Ovary (tissue), 10 donors: ENCODE measurements around the gene FOXP3. TPM values are rescaled to one million over a fixed set of nuclear protein-coding genes. Genes with fewer than 3 reads are reported as not detected.

ENCODE experiments used
- DNase-seq, 5 donors: peaks; one replicate each; pipeline ENCODE4 v3.0.0-alpha.2; 2019 to 2020
- H3K27ac ChIP-seq, 2 donors: fragments of 200-600 bp; one replicate each; pipeline versions ENCODE4 v1.5.1 to v1.8.0; 2019 to 2022
- H3K27me3 ChIP-seq: fragments of 200-600 bp; one replicate; pipeline ENCODE4 v1.8.0; 2022
- H3K36me3 ChIP-seq: fragments of 200-600 bp; sonication (generic); one replicate; pipeline ENCODE4 v1.5.1; 2019
- H3K4me1 ChIP-seq: one replicate; pipeline ENCODE4 v1.8.1; 2013; ENCODE audit warnings: mild to moderate bottlenecking, moderate library complexity; ENCODE audit not compliant: insufficient read depth
- H3K4me3 ChIP-seq: fragments of 200-600 bp; sonication (generic); one replicate; pipeline ENCODE4 v1.5.1; 2017
- H3K9me3 ChIP-seq, 2 donors: fragments of 200-600 bp in 1 of 2; sonication (generic) in 1 of 2; one replicate each; pipeline versions ENCODE4 v1.5.1 to v1.8.1; 2013 to 2019; ENCODE audit warnings: mild to moderate bottlenecking in 1 of 2, moderate library complexity in 1 of 2
- EP300 ChIP-seq: sonication (generic); formaldehyde crosslinking; IDR thresholded peaks from one replicate; pipeline ENCODE4 v1.6.1; 2017; ENCODE audit warnings: antibody characterized with exemption
- POLR2A ChIP-seq: fragments of 450-650 bp; IDR thresholded peaks from one replicate; pipeline ENCODE4 v1.6.1; 2017; ENCODE audit warnings: antibody characterized with exemption, mild to moderate bottlenecking, moderate library complexity
- WGBS, 3 donors: extraction: QIAGEN DNeasy Blood & Tissue Kit in 1 of 3; methylation state at CpG; one replicate each; pipeline versions ENCODE4 v1.1.5 to v1.1.7; 2013 to 2017; 5-methylcytosine and 5-hydroxymethylcytosine counted together
- intact Hi-C, 4 donors: fragments of 100-400 bp; cut with DNase I; formaldehyde crosslinking; loops; one replicate each; pipeline versions ENCODE4 v1.11.0 to v1.15.1; 2022 to 2023
- long read RNA-seq, 3 donors: library from polyadenylated mRNA in 2 of 3; unstranded in 2 of 3; transcript quantifications; one replicate each; pipeline ENCODE4 v2.0.0 and lab custom pipeline, GENCODE V29; 2021 to 2026
- polyA plus RNA-seq, 2 donors: library from polyadenylated mRNA; stranded (reverse); fragments of 200-250 nt in 1 of 2; fragments of 350-450 nt in 1 of 2; fragmentation: Illumina TruSeq in 1 of 2; extraction: RNeasy Lipid Tissue Mini Kit (QIAGEN cat#74804) in 1 of 2; gene quantifications; one replicate each; pipeline ENCODE4 v1.2.3, GENCODE V29; 2013 to 2014
- total RNA-seq, 7 donors: library from RNA; depleted of rRNA in 2 of 7; stranded (reverse); fragments of >200 nt in 2 of 7; fragmentation: NEBNext Ultra II Directional in 3 of 7; extraction: Animal tissue kit (Norgen Biotek cat#: 25700) in 3 of 7; gene quantifications; one replicate each; pipeline versions ENCODE4 v1.1.0 to v1.2.4, GENCODE V29; 2016 to 2023
- TF ChIP-seq, protein P1 (sequence below), 3 donors: fragments of 450-650 bp in 2 of 3; fragments of 200-600 bp in 1 of 3; IDR thresholded peaks; one replicate each; pipeline versions ENCODE4 v1.5.1 to v1.8.0; 2016 to 2022; ENCODE audit warnings: antibody characterized with exemption in 3 of 3, mild to moderate bottlenecking in 1 of 3
- donor health status: DM: no; HTN: no; CAD: no; lungs with moderate emphysema.
- donor health status: DM: no; HTN: no; CAD: no.
- donor health status: Bipolar disorder and iron deficiency.
- donor health status: DM: yes; HTN: yes; CAD: no.
- donor health status: DM: no; HTN: no; CAD: no.
- donor health status: DM: yes; HTN: yes; CAD: no.

Gene FOXP3, protein sequence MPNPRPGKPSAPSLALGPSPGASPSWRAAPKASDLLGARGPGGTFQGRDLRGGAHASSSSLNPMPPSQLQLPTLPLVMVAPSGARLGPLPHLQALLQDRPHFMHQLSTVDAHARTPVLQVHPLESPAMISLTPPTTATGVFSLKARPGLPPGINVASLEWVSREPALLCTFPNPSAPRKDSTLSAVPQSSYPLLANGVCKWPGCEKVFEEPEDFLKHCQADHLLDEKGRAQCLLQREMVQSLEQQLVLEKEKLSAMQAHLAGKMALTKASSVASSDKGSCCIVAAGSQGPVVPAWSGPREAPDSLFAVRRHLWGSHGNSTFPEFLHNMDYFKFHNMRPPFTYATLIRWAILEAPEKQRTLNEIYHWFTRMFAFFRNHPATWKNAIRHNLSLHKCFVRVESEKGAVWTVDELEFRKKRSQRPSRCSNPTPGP
- total RNA-seq (under 1 TPM in 4 of 7 donors, not detected in 3; 0.10 to 0.60 (median 0.33) TPM), polyA plus RNA-seq (under 1 TPM; 0.10 to 0.25 TPM)
- long read RNA-seq, donor 1, result 0 reads
- long read RNA-seq, donor 2, result 0 reads
- long read RNA-seq, donor 3, result 0 reads

DNA sequence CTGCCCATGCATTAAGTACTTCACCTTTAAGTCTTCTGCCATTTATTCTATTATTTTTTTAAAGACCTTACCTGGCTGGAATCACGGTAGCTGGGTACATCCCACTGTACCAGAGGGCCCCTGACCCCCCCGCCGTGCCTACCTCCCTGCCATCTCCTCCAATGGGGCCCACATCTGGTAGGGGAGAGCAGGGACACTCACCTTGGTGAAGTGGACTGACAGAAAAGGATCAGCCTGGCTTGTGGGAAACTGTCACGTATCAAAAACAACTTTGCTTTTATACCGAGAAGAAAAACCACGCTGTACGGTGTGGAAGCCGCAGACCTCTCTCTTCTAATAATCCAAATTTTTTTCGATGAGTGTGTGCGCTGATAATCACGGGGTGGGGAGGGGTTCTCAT lies at the start of gene FOXP3:
Gene FOXP3, minus strand, starts transcription at position 251 of the 400 bp plus-strand sequence. CDS start 6,205 bp downstream, outside the sequence.
- WGBS, 3 donors, result 76 to 82% (median 81%) methylated on average over 11 of the region's 11 CpGs
- DNase-seq, result no peak
- Histone ChIP-seq H3K27me3 (no peaks in the 10 kb centered on the region), H3K4me3 (no peak within 1 kb of the TSS), H3K9me3 (no peaks in the 10 kb centered on the region), H3K36me3 (no peaks in the 10 kb centered on the region), H3K4me1 (no peaks in the 10 kb centered on the region), H3K27ac (no peak within 1 kb of the TSS)
- intact Hi-C loops, result no loop called here
- TF ChIP-seq, protein P1, sequence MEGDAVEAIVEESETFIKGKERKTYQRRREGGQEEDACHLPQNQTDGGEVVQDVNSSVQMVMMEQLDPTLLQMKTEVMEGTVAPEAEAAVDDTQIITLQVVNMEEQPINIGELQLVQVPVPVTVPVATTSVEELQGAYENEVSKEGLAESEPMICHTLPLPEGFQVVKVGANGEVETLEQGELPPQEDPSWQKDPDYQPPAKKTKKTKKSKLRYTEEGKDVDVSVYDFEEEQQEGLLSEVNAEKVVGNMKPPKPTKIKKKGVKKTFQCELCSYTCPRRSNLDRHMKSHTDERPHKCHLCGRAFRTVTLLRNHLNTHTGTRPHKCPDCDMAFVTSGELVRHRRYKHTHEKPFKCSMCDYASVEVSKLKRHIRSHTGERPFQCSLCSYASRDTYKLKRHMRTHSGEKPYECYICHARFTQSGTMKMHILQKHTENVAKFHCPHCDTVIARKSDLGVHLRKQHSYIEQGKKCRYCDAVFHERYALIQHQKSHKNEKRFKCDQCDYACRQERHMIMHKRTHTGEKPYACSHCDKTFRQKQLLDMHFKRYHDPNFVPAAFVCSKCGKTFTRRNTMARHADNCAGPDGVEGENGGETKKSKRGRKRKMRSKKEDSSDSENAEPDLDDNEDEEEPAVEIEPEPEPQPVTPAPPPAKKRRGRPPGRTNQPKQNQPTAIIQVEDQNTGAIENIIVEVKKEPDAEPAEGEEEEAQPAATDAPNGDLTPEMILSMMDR (IDR thresholded peaks at IDR 0.05), result no peak
- TF ChIP-seq EP300 (no peak), POLR2A (no peak)

DNA sequence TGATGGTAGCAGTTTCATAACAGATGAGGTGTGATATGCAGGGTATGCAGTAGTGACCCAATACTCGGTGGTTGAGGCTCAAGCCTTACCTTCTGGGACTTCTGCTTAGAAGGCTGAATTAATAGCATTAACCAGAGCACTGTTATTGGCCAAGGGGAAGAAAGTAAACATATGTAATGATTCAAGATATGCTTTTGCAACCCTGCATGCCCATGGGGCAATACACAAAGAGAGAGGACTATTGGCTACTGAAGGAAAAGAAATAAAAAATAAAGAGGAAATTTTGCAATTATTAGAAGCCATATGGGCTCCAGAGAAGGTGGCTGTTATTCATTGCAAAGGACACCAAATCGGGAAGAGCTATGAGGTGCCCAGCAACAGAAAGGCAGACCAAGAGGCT lies 47.7 kb upstream of the FOXP3 start:
- Histone ChIP-seq H3K4me1 (peaks cover 3% of the 10 kb centered on the region), H3K4me3 (no peak overlapping the region), H3K27ac (no peak overlapping the region), H3K27me3 (no peaks in the 10 kb centered on the region), H3K9me3 (no peaks in the 10 kb centered on the region), H3K36me3 (no peaks in the 10 kb centered on the region)
- TF ChIP-seq POLR2A (no peak), EP300 (no peak)
- TF ChIP-seq, protein P1 (IDR thresholded peaks at IDR 0.05), result no peak
- intact Hi-C loops, result no loop called here
- 72 to 79% (median 77%) methylated on average over 2 of the region's 2 CpGs for WGBS, 3 donors
- no peak for DNase-seq

DNA sequence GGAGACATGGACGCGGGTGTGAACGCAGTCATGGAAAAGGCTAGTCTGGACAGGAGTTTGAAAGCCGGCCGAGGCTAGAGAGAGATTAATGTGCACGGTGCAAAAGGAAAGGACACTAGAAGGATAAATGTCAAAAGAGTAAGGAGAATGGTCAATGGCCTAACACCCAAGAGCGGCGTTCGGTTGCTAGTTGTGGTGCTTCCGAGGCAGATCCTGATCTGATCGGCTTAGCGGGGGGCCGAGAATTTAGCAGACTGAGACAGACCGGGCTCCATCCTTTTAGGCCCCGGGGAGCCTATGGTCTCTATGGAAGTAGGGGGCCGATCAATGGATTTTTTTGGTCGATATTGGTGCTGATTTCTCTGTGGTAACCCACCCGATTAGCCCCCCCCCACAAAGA lies 45.9 kb upstream of the FOXP3 start:
- DNase-seq, result no peak
- TF ChIP-seq, protein P1 (IDR thresholded peaks at IDR 0.05), result no peak
- TF ChIP-seq EP300 (no peak), POLR2A (no peak)
- WGBS, 3 donors, result 72 to 74% (median 73%) methylated on average over 18 of the region's 18 CpGs
- intact Hi-C loops, result no loop called here
- no peak overlapping the region for H3K4me3 ChIP-seq
- no peaks in the 10 kb centered on the region for H3K36me3 ChIP-seq
- no peaks in the 10 kb centered on the region for H3K9me3 ChIP-seq
- H3K27ac ChIP-seq, result peak overlapping the region; percentile 6 to 75
- H3K4me1 ChIP-seq, result peaks cover 3% of the 10 kb centered on the region
- H3K27me3 ChIP-seq, result no peaks in the 10 kb centered on the region

DNA sequence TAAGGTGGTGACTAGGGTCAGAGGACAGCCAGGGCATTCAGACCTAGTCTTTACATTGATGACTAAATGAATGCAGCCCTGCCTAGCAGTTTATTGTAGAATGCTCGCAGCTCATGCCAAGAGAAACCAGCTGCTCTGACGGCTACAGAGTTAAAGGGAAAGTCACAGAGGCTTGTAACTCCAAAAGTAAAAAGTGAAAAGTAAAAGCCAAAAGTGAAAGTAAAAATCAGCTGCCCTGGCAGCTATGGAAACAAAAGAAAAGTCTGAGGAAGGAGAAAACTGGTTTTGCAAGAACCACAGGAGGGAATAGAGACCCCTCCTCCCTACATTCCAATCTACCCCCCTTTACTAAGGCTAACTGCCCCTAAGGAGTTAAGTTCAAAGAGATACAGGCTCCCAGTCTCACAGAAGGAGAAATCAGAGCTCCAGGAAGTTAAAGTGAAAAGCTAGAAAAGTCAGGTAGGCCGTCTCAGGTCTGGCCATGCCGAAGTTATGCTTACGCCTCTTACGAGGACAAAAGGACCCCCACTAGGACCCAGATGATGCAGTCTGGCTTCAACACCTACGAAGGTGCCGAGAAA lies 45.0 kb upstream of the FOXP3 start:
- H3K9me3 ChIP-seq, result no peaks in the 10 kb centered on the region
- H3K4me1 ChIP-seq, result peaks cover 3% of the 10 kb centered on the region
- no peaks in the 10 kb centered on the region for H3K27me3 ChIP-seq
- peak overlapping the region; percentile 48 to 75 for H3K27ac ChIP-seq
- TF ChIP-seq, protein P1 (IDR thresholded peaks at IDR 0.05), result no peak
- TF ChIP-seq POLR2A, result no peak
- no peak for TF ChIP-seq EP300
- H3K36me3 ChIP-seq, result no peaks in the 10 kb centered on the region
- no peak for DNase-seq
- H3K4me3 ChIP-seq, result peak overlapping the region; percentile 36
- intact Hi-C loops, result no loop called here
- 12 to 24% (median 16%) methylated on average over 8 of the region's 8 CpGs for WGBS, 3 donors
